SW 1271 (cell line): ENCODE results near the gene PCDHA7.
A peak's percentile ranks its signal among the peaks of the same experiment; 100 is the strongest.
"Not testable (repeated sequence)": the region's sequence is repeated elsewhere in the genome, so short reads cannot be mapped to it uniquely, and the experiment has no call there.

Experiments used
- DNase-seq, 2 experiments: peaks; one replicate each; lab custom pipeline; 2025; lab: John Stamatoyannopoulos, UW

Gene PCDHA7

DNA sequence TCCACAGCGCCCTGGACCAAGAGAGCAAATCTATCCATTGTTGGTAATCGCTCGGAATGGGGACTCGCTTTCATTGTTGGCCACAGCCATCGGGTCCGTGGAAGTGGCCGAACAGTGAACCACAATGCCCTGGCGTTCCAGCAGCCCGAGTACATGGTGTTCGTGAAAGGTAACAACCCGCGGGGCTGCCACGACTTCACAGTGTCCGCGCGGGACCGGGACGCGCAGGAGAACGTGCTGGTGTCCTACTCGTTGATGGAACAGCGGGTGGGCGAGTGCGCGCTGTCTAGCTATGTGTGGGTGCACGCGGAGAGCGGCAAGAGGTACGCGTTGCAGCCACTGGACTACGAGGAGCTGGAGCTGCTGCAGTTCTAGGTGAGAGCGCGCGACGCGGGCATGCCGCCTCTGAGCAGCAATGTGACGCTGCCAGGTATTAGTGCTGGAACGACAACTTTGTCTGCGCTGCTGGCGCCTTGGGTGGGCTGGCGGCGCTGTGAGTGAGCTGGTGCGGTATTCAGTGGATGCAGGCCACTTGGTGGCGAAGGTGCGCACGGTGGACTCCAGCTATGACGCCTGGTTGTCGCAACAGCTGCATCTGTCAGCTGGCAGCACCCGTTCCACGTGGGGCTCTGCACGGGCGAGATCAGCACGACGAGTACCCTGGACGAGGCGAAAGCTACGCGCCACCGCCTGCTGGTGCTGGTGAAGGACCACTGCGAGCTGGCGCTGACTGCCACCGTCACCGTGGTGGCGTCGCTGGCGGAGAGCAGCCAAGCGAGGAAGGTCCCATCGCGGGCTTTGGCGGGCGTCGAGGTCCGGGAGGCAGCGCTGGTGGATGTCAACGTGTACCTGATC lies 28.6 kb downstream of the PCDHA7 start:
- no peak for DNase-seq

DNA sequence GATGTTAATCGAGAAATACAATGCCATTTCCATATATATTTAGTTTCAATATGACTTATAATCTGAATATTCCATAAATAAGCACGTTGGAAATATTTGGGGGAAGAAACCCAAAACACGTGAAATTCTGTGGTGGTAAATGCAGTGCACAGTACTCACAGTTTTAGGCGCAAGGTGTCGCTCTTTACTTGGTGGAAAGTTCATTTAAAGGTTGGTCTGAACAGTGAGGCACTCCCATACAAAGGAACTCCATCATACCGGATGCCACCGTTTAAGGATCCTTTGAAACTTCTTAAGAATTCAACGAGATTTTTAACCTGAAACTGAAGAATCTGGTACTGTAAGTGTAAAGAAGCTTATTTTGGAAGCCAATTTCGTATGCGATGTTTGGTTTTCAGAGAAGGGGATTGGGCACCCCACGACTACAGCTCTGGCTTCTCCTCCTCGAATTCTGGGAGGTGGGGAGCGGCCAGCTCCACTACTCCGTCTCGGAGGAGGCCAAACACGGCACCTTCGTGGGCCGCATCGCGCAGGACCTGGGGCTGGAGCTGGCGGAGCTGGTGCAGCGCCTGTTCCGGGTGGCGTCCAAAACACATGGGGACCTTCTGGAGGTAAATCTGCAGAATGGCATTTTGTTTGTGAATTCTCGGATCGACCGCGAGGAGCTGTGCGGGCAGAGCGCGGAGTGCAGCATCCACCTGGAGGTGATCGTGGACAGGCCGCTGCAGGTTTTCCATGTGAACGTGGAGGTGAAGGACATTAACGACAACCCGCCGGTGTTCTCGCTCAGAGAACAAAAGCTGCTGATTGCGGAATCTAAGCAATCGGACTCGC lies 34.9 kb downstream of the PCDHA7 start, which contains the start of gene PCDHA11:
Gene PCDHA11 (plus strand): TSS at position 237 of the 834 bp plus-strand sequence. CDS start 147 bp downstream, at position 384.
- DNase-seq, result no peak

DNA sequence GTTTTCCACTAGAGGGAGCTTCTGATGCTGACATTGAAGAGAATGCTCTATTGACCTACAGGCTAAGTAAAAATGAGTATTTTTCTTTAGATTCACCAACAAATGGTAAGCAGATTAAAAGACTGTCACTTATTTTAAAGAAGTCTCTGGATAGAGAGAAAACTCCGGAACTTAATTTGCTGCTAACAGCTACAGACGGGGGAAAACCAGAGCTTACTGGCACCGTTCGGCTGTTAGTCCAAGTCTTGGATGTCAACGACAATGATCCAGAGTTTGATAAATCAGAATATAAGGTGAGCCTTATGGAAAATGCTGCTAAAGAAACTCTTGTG lies 35.5 kb downstream of the PCDHA7 start:
- no peak for DNase-seq

DNA sequence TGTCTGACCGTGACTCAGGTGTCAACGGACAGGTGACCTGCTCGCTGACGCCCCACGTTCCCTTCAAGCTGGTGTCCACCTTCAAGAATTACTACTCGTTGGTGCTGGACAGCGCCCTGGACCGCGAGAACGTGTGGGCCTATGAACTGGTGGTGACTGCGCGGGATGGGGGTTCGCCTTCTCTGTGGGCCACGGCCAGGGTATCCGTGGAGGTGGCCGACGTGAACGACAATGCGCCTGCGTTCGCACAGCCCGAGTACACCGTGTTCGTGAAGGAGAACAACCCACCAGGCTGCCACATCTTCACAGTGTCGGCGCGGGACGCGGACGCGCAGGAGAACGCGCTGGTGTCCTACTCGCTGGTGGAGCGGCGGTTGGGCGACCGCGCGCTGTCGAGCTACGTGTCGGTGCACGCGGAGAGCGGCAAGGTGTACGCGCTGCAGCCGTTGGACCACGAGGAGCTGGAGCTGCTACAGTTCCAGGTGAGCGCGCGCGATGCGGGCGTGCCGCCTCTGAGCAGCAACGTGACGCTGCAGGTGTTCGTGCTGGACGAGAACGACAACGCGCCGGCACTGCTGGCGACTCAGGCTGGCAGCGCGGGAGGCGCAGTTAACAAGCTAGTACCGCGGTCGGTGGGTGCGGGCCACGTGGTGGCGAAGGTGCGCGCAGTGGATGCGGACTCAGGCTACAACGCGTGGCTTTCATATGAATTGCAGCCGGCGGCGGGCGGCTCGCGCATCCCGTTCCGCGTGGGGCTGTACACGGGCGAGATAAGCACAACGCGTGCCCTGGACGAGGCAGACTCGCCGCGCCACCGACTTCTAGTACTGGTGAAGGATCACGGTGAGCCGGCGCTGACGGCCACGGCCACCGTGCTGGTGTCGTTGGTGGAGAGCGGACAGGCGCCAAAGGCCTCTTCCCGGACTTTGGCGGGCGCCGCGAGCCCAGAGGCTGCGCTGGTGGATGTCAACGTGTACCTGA lies 36.4 kb downstream of the PCDHA7 start:
- DNase-seq, result no peak

DNA sequence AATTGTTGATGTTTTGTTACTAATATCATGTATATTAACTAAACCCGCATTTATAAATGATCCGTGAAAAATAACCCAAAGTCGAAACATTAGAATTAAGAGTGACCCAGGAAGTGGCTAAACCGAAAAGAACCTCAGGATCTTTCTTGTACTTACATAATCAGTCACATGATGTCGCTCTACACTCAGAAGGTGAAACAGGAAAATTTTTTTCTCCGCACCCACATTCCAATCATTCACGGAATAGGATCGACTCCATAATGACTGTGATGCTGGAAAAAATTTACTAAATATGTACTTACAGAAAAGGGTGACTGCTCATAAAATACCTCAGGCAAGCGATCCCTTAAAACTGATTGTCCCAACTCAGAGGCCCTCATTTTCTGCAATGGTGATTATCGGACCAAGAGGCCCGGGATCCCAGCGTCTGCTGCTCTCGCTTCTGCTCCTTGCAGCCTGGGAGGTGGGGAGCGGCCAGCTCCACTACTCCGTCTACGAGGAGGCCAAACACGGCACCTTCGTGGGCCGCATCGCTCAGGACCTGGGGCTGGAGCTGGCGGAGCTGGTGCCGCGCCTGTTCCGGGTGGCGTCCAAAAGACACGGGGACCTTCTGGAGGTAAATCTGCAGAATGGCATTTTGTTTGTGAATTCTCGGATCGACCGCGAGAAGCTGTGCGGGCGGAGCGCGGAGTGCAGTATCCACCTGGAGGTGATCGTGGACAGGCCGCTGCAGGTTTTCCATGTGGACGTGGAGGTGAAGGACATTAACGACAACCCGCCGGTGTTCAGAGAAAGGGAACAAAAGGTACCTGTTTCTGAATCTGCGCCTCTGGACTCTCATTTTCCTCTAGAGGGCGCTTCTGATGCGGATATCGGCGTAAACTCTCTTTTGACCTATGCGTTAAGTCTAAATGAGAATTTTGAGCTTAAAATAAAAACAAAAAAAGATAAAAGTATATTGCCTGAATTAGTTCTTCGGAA lies 41.3 kb downstream of the PCDHA7 start, which contains the start of gene PCDHA12:
Gene PCDHA12 (plus strand): TSS at position 224 of the 981 bp plus-strand sequence. CDS start 165 bp downstream, at position 389.
- DNase-seq, result peak; percentile 30 to 83

DNA sequence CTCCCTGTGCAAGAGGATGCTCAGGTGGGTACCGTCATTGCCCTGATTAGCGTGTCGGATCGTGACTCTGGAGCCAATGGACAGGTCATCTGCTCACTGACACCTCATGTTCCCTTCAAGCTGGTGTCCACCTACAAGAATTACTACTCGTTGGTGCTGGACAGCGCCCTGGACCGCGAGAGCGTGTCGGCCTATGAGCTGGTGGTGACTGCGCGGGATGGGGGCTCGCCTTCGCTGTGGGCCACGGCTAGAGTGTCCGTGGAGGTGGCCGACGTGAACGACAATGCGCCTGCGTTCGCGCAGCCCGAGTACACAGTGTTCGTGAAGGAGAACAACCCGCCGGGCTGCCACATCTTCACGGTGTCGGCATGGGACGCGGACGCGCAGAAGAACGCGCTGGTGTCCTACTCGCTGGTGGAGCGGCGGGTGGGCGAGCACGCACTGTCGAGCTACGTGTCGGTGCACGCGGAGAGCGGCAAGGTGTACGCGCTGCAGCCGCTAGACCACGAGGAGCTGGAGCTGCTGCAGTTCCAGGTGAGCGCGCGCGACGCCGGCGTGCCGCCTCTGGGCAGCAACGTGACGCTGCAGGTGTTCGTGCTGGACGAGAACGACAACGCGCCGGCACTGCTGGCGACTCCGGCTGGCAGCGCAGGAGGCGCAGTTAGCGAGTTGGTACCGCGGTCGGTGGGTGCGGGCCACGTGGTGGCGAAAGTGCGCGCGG lies 42.6 kb downstream of the PCDHA7 start:
- not testable (repeated sequence) for DNase-seq

DNA sequence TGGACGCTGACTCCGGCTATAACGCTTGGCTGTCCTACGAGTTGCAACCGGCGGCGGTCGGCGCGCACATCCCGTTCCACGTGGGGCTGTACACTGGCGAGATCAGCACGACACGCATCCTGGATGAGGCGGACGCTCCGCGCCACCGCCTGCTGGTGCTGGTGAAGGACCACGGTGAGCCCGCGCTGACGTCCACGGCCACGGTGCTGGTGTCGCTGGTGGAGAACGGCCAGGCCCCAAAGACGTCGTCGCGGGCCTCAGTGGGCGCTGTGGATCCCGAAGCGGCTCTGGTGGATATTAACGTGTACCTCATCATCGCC lies 43.2 kb downstream of the PCDHA7 start:
- no peak for DNase-seq

DNA sequence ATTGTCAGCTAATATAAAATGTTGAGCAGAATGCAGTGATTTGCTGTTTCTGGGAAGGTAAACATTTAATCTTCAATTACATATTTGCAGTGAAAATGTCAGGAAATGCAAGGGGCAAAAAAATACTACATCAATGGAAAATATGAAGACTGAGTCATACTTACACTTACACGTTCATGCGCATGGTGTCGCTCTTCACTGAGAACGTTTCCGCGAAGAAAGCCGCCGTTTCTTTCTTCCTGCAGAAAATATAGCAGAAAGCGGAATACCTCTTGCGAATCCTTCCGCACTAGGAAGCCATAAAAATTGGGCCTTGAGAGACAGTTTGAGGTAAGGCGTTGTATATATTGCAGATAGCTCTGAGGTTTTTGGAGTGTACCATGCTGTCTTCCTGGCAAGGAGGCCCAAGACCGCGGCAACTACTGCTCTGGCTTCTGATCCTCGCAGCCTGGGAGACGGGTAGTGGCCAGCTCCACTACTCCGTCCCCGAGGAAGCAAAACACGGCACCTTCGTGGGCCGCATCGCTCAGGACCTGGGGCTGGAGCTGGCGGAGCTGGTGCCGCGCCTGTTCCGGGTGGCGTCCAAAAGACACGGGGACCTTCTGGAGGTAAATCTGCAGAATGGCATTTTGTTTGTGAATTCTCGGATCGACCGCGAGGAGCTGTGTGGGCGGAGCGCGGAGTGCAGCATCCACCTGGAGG lies 48.0 kb downstream of the PCDHA7 start, which contains the start of gene PCDHA13:
Gene PCDHA13 (plus strand): TSS at position 236 of the 702 bp plus-strand sequence. CDS start 145 bp downstream, at position 381.
- no peak for DNase-seq

DNA sequence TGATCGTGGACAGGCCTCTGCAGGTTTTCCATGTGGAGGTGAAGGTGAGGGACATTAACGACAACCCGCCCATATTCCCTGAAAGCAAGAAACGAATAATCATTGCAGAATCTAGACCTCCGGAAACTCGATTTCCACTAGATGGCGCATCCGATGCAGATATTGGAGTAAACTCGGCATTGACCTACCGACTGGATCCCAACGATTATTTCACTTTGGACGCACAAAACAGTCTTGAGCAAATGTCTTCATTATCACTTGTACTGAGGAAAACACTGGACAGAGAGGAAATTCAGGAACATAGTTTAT lies 48.5 kb downstream of the PCDHA7 start:
- DNase-seq, result no peak

DNA sequence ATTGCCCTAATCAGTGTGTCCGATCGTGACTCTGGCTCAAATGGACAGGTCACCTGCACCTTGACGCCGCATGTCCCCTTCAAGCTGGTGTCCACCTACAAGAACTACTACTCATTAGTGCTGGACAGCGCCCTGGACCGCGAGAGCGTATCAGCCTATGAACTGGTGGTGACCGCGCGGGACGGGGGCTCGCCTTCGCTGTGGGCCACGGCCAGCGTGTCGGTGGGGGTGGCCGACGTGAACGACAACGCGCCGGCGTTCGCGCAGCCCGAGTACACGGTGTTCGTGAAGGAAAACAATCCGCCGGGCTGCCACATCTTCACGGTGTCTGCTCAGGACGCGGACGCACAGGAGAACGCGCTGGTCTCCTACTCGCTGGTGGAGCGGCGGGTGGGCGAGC lies 49.3 kb downstream of the PCDHA7 start:
- no peak for DNase-seq

DNA sequence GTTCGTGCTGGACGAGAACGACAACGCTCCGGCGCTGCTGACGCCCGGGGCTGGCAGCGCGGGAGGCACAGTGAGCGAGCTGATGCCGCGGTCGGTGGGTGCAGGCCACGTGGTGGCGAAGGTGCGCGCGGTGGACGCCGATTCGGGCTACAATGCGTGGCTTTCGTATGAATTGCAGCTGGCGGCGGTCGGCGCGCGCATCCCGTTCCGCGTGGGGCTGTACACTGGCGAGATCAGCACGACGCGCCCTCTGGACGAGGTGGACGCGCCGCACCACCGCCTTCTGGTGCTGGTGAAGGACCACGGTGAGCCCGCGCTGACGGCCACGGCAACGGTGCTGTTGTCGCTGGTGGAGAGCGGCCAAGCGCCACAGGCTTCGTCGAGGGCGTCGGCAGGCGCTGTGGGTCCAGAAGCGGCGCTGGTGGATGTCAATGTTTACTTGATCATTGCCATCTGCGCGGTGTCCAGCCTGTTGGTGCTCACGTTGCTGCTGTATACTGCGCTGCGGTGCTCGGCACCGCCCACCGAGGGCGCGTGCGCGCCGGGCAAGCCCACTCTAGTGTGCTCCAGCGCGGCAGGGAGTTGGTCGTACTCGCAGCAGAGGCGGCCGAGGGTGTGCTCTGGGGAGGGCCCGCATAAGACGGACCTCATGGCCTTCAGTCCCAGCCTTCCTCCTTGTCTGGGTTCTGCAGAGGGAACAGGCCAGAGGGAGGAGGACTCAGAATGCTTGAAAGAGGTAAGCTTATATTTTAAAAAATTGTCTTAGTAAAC lies 50.0 kb downstream of the PCDHA7 start:
- no peak for DNase-seq
